GM21447 (cell line): Measurements from ENCODE around the gene TRAPPC14.
"Not testable (repeated sequence)": the region's sequence is repeated elsewhere in the genome, so short reads cannot be mapped to it uniquely, and the experiment has no call there.

Experiments used
- ATAC-seq: cut with Tn5 transposase; IDR thresholded peaks from one replicate; pipeline ENCODE4 v1.9.1; 2021; ENCODE audit not compliant: unreplicated experiment

TRAPPC14 gene

GRCh38 chr7:100158229-100159098 lies at the start of gene TRAPPC14:
Gene TRAPPC14, minus strand, starts transcription at chr7:100158723. Its CDS starts 224 bp downstream, at chr7:100158499.
- ATAC-seq = peak; percentile 70

GRCh38 chr7:100204454-100204853 lies 45.9 kb upstream of the TRAPPC14 start:
- ATAC-seq = no peak

- ATAC-seq = no peak
Measured at GRCh38 chr7:100200693-100201092, 42.2 kb upstream of the TRAPPC14 start.

GRCh38 chr7:100198266-100198665 lies 39.7 kb upstream of the TRAPPC14 start:
- ATAC-seq = no peak

GRCh38 chr7:100195901-100196322 lies 37.4 kb upstream of the TRAPPC14 start:
- ATAC-seq = not testable (repeated sequence)

- ATAC-seq = no peak
Measured at GRCh38 chr7:100195222-100195621, 36.7 kb upstream of the TRAPPC14 start.

GRCh38 chr7:100192969-100193368 lies 34.4 kb upstream of the TRAPPC14 start:
- ATAC-seq = no peak

- ATAC-seq = not testable (repeated sequence)
Measured at GRCh38 chr7:100192281-100192862, 33.8 kb upstream of the TRAPPC14 start.

GRCh38 chr7:100191775-100192174 lies 33.3 kb upstream of the TRAPPC14 start:
- ATAC-seq = no peak

GRCh38 chr7:100190048-100190711 lies 31.7 kb upstream of the TRAPPC14 start:
- no peak for ATAC-seq

GRCh38 chr7:100189061-100189460 lies 30.5 kb upstream of the TRAPPC14 start:
- no peak for ATAC-seq

GRCh38 chr7:100185726-100186125 lies 27.2 kb upstream of the TRAPPC14 start:
- ATAC-seq = no peak

- ATAC-seq = not testable (repeated sequence)
Measured at GRCh38 chr7:100183090-100183489, 24.6 kb upstream of the TRAPPC14 start.

- ATAC-seq = not testable (repeated sequence)
Measured at GRCh38 chr7:100182616-100183015, 24.1 kb upstream of the TRAPPC14 start.

GRCh38 chr7:100180084-100180483 lies 21.6 kb upstream of the TRAPPC14 start:
- not testable (repeated sequence) for ATAC-seq

GRCh38 chr7:100177045-100178001 lies 18.8 kb upstream of the TRAPPC14 start, which contains the start of the genes GPC2 and STAG3:
Gene GPC2, minus strand, starts transcription at chr7:100177381. Its CDS starts 182 bp downstream, at chr7:100177199.
Gene STAG3, plus strand, starts transcription at chr7:100177918. Its CDS starts 2,639 bp downstream, at chr7:100180557.
- ATAC-seq = peak; percentile 92

- ATAC-seq = no peak
Measured at GRCh38 chr7:100176096-100177044, 17.8 kb upstream of the TRAPPC14 start.

GRCh38 chr7:100175296-100175935 lies 16.9 kb upstream of the TRAPPC14 start:
- no peak for ATAC-seq

- no peak for ATAC-seq
Measured at GRCh38 chr7:100174582-100174981, 16.1 kb upstream of the TRAPPC14 start.
